ENCODE measurements around the gene PLA2G1B.
A peak's percentile ranks its signal among the peaks of the same experiment; 100 is the strongest.
"Not testable (repeated sequence)": the region's sequence is repeated elsewhere in the genome, so short reads cannot be mapped to it uniquely, and the experiment has no call there.

Gene PLA2G1B

GRCh38 chr12:120342175-120343038, 14.8 kb upstream of the PLA2G1B start:
- no peak for DNase-seq (ENCODE audit: low read depth)
- no peak for TF ChIP-seq CTCF (IDR thresholded peaks at IDR 0.05; ENCODE audit: control insufficient read depth, extremely low read depth, insufficient read depth)
- no peak overlapping the region for H3K4me3 ChIP-seq (ENCODE audit: low read depth, low read length)

GRCh38 chr12:120339256-120339655, 11.7 kb upstream of the PLA2G1B start:
- no peak for DNase-seq (ENCODE audit: low read depth)
- no peak for TF ChIP-seq CTCF (IDR thresholded peaks at IDR 0.05; ENCODE audit: control insufficient read depth, extremely low read depth, insufficient read depth)
- no peak overlapping the region for H3K4me3 ChIP-seq (ENCODE audit: low read depth, low read length)

- DNase-seq (ENCODE audit: low read depth), result no peak
- TF ChIP-seq CTCF (IDR thresholded peaks at IDR 0.05; ENCODE audit: control insufficient read depth, extremely low read depth, insufficient read depth), result no peak
- H3K4me3 ChIP-seq (ENCODE audit: low read depth, low read length), result no peak overlapping the region
These were observed 10.2 kb upstream of the PLA2G1B start for GRCh38 chr12:120337730-120338129.

- not testable (repeated sequence) for DNase-seq (ENCODE audit: low read depth); H3K4me3 ChIP-seq (ENCODE audit: low read depth, low read length)
These were observed 8.8 kb upstream of the PLA2G1B start for GRCh38 chr12:120336392-120336791.

- not testable (repeated sequence) for DNase-seq (ENCODE audit: low read depth); H3K4me3 ChIP-seq (ENCODE audit: low read depth, low read length)
- TF ChIP-seq CTCF (IDR thresholded peaks at IDR 0.05; ENCODE audit: control insufficient read depth, extremely low read depth, insufficient read depth), result peak; percentile 65
These were observed 7.9 kb upstream of the PLA2G1B start for GRCh38 chr12:120335447-120335846.

GRCh38 chr12:120332523-120332922, 4.9 kb upstream of the PLA2G1B start:
- no peak for TF ChIP-seq CTCF (IDR thresholded peaks at IDR 0.05; ENCODE audit: control insufficient read depth, extremely low read depth, insufficient read depth)
- H3K4me3 ChIP-seq (ENCODE audit: low read depth, low read length), result no peak overlapping the region
- no peak for DNase-seq (ENCODE audit: low read depth)

GRCh38 chr12:120332041-120332440, 4.5 kb upstream of the PLA2G1B start:
- no peak overlapping the region for H3K4me3 ChIP-seq (ENCODE audit: low read depth, low read length)
- DNase-seq (ENCODE audit: low read depth), result no peak
- no peak for TF ChIP-seq CTCF (IDR thresholded peaks at IDR 0.05; ENCODE audit: control insufficient read depth, extremely low read depth, insufficient read depth)
